ENCODE measurements around the gene AGMAT. TPM values are rescaled to one million over a fixed set of nuclear protein-coding genes. Genes with fewer than 3 reads are reported as not detected.

AGMAT gene
- total and polyA plus RNA-seq, 9 of the 15 experiments (the other 6 are each of a cell fraction or from before 2014, with no cell fraction given) = not detected

DNA sequence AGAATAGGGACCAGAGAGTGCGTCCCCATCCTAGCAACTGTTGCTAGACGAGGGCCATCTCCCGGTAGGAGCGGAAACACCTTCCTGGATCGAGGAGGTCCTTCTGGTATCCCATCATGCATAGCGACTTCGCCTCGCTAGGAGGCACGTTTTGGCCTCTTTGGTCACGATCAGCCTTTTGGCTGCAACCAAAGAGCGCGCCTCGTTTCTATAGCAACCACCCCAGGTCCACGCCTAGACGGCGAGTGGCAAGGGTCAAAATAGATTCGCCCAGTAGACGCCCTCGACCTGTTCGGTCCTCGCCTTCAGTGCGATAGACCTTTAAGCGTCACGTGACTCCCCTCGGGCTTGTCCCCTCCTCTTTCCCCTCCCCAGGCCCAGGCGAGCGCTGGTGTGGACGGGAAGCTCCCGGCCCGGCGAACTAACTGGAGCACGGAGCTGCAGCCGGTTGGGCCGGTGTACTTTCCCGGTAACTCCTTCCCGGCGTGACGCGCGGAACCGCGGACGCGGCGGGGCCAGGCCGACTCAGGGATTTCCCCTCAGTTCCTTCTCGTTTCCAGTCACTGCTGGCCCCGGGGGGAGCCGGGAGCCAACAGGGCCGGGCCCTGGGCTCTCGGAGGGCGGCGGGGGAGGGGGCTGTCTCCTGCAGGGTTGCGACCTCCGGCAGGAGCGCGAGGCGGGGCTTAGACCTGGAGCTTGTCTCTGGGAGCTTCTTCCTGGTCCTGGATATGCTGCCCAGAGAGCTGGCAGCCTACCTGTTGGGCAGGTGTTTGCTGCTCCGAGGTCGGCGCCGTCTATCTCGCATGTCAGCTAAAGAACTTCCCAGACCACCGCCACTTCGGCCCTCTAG is 58.1 kb downstream of the AGMAT start, which contains the start of gene DNAJC16 (continued):
- TF ChIP-seq ZNF311 (CRISPR knock-in tag; IDR thresholded peaks at IDR 0.05) = no peak
- TF ChIP-seq FUS (optimal IDR thresholded peaks at IDR 0.05; ENCODE audit: low read depth, low read length) = no peak
- TF ChIP-seq TRIM28 (IDR thresholded peaks at IDR 0.05) = 0 out of 2 replicates have a peak, but pooled peaks have one; percentile 26
- TF ChIP-seq MEIS2 (IDR thresholded peaks at IDR 0.05; ENCODE audit: partially characterized antibody) = peak; percentile 12
- TF ChIP-seq ZNF143 (CRISPR knock-in tag; IDR thresholded peaks at IDR 0.05) = peak; percentile 90
- no peak for TF ChIP-seq RHOXF2B (CRISPR knock-in tag; conservative IDR thresholded peaks at IDR 0.05)
- TF ChIP-seq NCOA6 (IDR thresholded peaks at IDR 0.05) = no peak
- TF ChIP-seq, protein P1, sequence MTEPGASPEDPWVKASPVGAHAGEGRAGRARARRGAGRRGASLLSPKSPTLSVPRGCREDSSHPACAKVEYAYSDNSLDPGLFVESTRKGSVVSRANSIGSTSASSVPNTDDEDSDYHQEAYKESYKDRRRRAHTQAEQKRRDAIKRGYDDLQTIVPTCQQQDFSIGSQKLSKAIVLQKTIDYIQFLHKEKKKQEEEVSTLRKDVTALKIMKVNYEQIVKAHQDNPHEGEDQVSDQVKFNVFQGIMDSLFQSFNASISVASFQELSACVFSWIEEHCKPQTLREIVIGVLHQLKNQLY (CRISPR knock-in tag; conservative IDR thresholded peaks at IDR 0.05) = no peak; a peak in 1 of 4 replicates
- no peak for TF ChIP-seq SPI1 (IDR thresholded peaks at IDR 0.05; ENCODE audit: borderline replicate concordance, low read depth, low read length)
- no peak for TF ChIP-seq U2AF1 (optimal IDR thresholded peaks at IDR 0.05; ENCODE audit: low read depth, low read length)
- TF ChIP-seq, protein P2, sequence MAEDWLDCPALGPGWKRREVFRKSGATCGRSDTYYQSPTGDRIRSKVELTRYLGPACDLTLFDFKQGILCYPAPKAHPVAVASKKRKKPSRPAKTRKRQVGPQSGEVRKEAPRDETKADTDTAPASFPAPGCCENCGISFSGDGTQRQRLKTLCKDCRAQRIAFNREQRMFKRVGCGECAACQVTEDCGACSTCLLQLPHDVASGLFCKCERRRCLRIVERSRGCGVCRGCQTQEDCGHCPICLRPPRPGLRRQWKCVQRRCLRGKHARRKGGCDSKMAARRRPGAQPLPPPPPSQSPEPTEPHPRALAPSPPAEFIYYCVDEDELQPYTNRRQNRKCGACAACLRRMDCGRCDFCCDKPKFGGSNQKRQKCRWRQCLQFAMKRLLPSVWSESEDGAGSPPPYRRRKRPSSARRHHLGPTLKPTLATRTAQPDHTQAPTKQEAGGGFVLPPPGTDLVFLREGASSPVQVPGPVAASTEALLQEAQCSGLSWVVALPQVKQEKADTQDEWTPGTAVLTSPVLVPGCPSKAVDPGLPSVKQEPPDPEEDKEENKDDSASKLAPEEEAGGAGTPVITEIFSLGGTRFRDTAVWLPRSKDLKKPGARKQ (CRISPR knock-in tag; IDR thresholded peaks at IDR 0.05) = no peak
- TF ChIP-seq, protein P3, sequence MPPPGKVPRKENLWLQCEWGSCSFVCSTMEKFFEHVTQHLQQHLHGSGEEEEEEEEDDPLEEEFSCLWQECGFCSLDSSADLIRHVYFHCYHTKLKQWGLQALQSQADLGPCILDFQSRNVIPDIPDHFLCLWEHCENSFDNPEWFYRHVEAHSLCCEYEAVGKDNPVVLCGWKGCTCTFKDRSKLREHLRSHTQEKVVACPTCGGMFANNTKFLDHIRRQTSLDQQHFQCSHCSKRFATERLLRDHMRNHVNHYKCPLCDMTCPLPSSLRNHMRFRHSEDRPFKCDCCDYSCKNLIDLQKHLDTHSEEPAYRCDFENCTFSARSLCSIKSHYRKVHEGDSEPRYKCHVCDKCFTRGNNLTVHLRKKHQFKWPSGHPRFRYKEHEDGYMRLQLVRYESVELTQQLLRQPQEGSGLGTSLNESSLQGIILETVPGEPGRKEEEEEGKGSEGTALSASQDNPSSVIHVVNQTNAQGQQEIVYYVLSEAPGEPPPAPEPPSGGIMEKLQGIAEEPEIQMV (tag; conservative IDR thresholded peaks at IDR 0.05; ENCODE audit: low read depth) = peak; percentile 83; the same call in 1 of the 2 replicates
- 0 out of 2 replicates have a peak, but pooled peaks have one; percentile 71 for TF ChIP-seq ZNF76 (CRISPR knock-in tag; IDR thresholded peaks at IDR 0.05; ENCODE audit: borderline replicate concordance)
- 0 out of 2 replicates have a peak, but pooled peaks have one; percentile 40 for TF ChIP-seq SMARCE1 (IDR thresholded peaks at IDR 0.05)
- TF ChIP-seq ZNF24 (IDR thresholded peaks at IDR 0.05) = peak; percentile 33; the same call in 1 of the 2 replicates
- peak in 1 of 2 experiments; percentile 92; a peak in 1 of 4 replicates for TF ChIP-seq HDAC1 (IDR thresholded peaks at IDR 0.05)
- TF ChIP-seq SAFB2 (IDR thresholded peaks at IDR 0.05; ENCODE audit: borderline replicate concordance, low read depth, low read length, severe bottlenecking) = no peak
- TF ChIP-seq, protein P4, sequence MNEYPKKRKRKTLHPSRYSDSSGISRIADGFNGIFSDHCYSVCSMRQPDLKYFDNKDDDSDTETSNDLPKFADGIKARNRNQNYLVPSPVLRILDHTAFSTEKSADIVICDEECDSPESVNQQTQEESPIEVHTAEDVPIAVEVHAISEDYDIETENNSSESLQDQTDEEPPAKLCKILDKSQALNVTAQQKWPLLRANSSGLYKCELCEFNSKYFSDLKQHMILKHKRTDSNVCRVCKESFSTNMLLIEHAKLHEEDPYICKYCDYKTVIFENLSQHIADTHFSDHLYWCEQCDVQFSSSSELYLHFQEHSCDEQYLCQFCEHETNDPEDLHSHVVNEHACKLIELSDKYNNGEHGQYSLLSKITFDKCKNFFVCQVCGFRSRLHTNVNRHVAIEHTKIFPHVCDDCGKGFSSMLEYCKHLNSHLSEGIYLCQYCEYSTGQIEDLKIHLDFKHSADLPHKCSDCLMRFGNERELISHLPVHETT (CRISPR knock-in tag; conservative IDR thresholded peaks at IDR 0.05 in 1 of 2, IDR thresholded peaks at IDR 0.05 in 1 of 2) = peak in 1 of 2 experiments; percentile 99; a peak in 2 of 4 replicates
- TF ChIP-seq, protein P5, sequence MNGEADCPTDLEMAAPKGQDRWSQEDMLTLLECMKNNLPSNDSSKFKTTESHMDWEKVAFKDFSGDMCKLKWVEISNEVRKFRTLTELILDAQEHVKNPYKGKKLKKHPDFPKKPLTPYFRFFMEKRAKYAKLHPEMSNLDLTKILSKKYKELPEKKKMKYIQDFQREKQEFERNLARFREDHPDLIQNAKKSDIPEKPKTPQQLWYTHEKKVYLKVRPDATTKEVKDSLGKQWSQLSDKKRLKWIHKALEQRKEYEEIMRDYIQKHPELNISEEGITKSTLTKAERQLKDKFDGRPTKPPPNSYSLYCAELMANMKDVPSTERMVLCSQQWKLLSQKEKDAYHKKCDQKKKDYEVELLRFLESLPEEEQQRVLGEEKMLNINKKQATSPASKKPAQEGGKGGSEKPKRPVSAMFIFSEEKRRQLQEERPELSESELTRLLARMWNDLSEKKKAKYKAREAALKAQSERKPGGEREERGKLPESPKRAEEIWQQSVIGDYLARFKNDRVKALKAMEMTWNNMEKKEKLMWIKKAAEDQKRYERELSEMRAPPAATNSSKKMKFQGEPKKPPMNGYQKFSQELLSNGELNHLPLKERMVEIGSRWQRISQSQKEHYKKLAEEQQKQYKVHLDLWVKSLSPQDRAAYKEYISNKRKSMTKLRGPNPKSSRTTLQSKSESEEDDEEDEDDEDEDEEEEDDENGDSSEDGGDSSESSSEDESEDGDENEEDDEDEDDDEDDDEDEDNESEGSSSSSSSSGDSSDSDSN (IDR thresholded peaks at IDR 0.05; ENCODE audit: borderline replicate concordance in 1 of 2, low read depth in 2 of 2, low read length in 2 of 2) = peak; percentile 95 to 97

Measured in K562 (cell line).